ENCODE results near the gene MRPL48. TPM values are rescaled to one million over a fixed set of nuclear protein-coding genes. Genes with fewer than 3 reads are reported as not detected.

MRPL48 gene
- total RNA-seq, 1 experiment from 2014 or later = 57.7 TPM

DNA sequence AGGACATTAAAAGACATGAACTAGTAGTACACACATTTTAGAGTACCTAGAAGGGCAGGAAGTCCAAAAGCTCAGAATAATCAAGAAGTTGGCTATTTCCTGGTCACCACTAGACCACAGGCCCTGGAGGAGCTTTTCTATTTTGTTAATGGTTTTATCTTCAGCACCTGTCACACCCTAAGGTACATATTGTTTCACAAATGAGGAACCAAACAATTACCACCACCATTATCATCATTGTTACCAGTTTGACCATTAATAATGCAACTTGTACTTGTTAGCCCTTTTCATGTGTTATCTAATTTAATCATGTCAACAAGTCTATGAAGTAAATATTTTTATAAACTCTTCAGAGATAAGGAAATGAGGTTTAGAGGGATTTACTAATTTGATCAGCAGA lies 4.9 kb downstream of the MRPL48 start:
- no peaks in the 10 kb centered on the region for H3K27me3 ChIP-seq (ENCODE audit: control insufficient read depth, insufficient read depth, low read length)
- DNase-seq = no peak
- no peaks in the 10 kb centered on the region for H3K36me3 ChIP-seq (replicated peaks; ENCODE audit: control insufficient read depth, insufficient read depth, low read length)
- no peak overlapping the region for H3K4me3 ChIP-seq (ENCODE audit: insufficient read depth, low read depth, low read length)

DNA sequence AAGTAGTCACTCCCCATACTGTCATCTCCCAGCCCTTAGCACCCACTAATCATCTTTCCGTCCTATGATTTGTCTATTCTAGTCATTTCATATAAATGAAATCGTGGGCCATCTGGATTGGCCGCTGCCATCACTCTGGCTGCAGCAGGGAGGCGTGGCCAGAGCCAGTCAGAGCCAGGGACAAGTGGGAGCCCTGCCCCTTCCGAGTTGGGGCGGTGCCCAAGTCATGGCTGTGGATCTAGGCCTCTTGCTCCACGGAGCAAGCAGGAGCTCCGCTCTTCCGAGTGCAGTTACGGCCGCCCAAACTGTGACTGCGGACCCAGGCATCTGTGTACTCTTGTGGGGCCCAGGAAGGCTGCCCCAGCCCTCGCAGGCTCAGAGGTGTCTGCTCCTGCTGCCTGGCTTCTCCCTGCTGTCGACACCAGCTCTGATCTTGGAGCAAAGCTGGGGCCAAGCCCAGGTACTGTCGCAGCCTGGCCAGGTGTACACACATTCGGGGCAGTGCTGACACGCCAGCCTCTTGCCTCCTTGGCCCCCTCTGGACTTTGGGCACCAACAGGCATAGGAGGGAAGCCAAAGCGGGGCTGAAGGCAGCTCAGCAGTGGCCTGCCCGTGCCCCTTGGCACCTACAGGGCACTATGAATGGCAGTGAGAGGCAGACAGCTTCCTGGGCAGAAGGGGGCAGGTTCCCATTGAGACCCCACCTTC lies 8.4 kb downstream of the MRPL48 start:
- no peaks in the 10 kb centered on the region for H3K27me3 ChIP-seq (ENCODE audit: control insufficient read depth, insufficient read depth, low read length)
- H3K4me3 ChIP-seq (ENCODE audit: insufficient read depth, low read depth, low read length) = no peak overlapping the region
- DNase-seq = peak; percentile 69
- H3K36me3 ChIP-seq (replicated peaks; ENCODE audit: control insufficient read depth, insufficient read depth, low read length) = no peaks in the 10 kb centered on the region

DNA sequence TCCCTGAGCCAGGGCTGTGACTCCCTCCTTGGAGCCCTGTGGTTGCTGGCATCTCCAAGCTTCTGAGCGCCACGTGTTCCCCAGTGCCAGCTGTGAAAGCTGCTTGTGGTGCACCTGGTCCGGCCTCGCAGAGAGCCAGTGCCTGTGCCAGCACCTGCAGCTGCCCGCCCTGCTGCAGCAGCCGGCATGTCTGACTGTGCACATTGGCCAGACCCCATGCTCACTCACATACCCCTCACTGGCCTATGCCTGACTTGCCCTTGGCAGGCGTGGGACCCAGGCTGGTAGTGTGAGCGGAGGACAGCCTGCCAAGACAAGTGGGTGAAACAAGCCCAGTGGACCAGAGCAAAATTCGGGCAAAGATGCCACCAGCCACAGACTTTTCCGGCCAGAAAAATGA lies 9.8 kb downstream of the MRPL48 start:
- no peak overlapping the region for H3K4me3 ChIP-seq (ENCODE audit: insufficient read depth, low read depth, low read length)
- DNase-seq = no peak
- H3K27me3 ChIP-seq (ENCODE audit: control insufficient read depth, insufficient read depth, low read length) = no peaks in the 10 kb centered on the region
- H3K36me3 ChIP-seq (replicated peaks; ENCODE audit: control insufficient read depth, insufficient read depth, low read length) = no peaks in the 10 kb centered on the region

DNA sequence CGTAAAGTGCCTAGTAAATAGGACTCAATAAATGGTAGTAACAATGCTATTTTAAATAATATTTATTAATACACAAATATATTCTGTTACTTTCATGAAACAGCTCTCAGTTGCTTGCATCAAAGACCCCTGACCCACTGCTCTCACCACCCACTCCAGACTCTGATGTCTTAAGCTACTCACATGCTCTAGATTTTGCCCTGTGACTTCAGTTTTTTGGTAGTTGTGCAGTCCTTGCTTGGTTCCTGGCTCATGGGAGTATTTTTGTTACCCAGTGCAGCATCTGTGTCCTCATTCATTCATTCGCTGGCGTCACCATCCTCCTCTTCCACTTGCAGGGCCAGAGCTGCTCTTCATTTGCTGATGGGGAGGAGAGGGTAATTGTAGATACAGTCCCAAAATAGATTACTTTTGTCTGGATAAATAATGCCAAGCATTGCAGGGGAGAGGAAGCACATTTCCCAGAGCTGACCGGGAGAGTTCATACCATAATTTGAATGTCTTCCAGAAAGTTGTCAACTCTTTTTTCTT lies 12.7 kb downstream of the MRPL48 start:
- Histone ChIP-seq H3K27me3 (ENCODE audit: control insufficient read depth, insufficient read depth, low read length) (no peaks in the 10 kb centered on the region), H3K4me3 (ENCODE audit: insufficient read depth, low read depth, low read length) (no peak overlapping the region), H3K36me3 (replicated peaks; ENCODE audit: control insufficient read depth, insufficient read depth, low read length) (no peaks in the 10 kb centered on the region)
- no peak for DNase-seq

DNA sequence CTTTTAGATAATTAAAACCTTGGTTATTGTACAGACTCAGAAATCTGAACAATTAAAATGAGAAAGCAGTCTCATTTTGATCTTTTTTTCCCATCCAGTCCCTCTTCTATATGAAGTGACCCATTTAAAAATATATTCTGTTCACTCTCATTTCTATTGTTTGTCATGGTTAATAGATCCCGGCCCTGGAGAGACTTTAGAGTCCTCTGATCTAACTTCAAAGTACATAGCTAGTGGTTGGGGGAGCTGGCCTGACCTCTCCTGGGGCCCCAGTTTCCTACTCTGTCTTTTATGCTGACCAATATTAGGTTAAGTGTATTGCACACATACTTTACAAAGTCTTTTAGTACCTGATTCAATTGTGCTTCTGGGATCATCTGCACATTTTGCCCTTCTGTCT lies 13.5 kb downstream of the MRPL48 start:
- Histone ChIP-seq H3K36me3 (replicated peaks; ENCODE audit: control insufficient read depth, insufficient read depth, low read length) (no peaks in the 10 kb centered on the region), H3K27me3 (ENCODE audit: control insufficient read depth, insufficient read depth, low read length) (no peaks in the 10 kb centered on the region), H3K4me3 (ENCODE audit: insufficient read depth, low read depth, low read length) (no peak overlapping the region)
- DNase-seq = no peak

DNA sequence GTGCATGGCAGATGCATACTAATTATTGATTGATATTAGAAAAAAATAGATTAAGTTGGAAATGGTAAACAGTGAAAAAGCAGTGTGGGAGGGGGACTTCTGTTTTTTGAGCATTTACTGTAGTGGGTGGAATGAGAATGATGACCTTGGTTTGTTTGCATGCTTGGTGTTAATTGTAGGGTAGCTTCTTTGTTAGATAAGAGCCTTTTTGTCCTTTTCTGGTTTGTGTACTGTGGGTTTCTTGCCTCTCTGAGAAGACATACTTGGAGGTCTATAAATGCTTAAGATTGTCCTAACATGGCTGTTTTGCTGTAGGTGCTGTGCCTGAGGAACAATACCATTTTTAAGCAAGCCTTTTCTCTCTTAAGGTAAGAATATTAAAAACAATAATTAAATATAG lies 17.0 kb downstream of the MRPL48 start:
- no peak for DNase-seq
- no peaks in the 10 kb centered on the region for H3K36me3 ChIP-seq (replicated peaks; ENCODE audit: control insufficient read depth, insufficient read depth, low read length)
- H3K27me3 ChIP-seq (ENCODE audit: control insufficient read depth, insufficient read depth, low read length) = no peaks in the 10 kb centered on the region
- H3K4me3 ChIP-seq (ENCODE audit: insufficient read depth, low read depth, low read length) = no peak overlapping the region

DNA sequence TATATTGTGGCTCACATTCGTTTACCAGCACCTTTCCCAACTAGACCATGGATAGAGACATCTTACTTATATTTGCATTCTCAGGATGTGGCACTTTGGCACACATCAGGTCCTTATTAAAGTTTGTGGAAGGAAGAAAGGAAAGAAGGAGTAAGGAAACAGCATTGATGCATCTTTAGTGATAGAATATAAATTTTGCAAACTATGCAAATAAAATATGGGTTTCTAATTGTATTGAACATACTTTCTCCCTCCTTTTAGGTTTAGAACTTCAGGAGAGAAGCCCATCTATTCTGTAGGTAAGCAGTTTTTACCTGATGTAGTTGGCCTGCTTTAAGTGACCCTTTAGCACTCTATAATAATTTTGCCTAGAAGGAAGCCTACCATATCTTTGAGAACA lies 20.4 kb downstream of the MRPL48 start:
- DNase-seq = no peak
- Histone ChIP-seq H3K27me3 (ENCODE audit: control insufficient read depth, insufficient read depth, low read length) (no peaks in the 10 kb centered on the region), H3K4me3 (ENCODE audit: insufficient read depth, low read depth, low read length) (no peak overlapping the region), H3K36me3 (replicated peaks; ENCODE audit: control insufficient read depth, insufficient read depth, low read length) (no peaks in the 10 kb centered on the region)

DNA sequence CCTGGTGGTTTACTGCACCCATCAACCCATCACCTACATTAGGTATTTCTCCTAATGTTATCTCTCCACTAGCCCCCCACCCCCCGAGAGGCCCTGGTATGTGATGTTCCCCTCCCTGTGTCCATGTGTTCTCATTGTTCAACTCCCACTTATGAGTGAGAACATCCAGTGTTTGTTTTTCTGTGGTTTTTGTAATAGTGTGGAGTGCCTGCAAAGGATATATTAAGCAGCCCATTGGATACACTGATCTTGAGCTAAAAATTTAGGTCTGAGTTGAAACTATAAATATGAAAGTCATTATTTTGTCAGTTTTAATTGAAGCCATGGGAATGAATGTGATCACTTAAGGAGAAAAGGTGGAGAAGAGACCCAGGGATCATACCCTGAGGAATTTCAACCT lies 23.0 kb downstream of the MRPL48 start:
- Histone ChIP-seq H3K27me3 (ENCODE audit: control insufficient read depth, insufficient read depth, low read length) (no peaks in the 10 kb centered on the region), H3K4me3 (ENCODE audit: insufficient read depth, low read depth, low read length) (no peak overlapping the region)

DNA sequence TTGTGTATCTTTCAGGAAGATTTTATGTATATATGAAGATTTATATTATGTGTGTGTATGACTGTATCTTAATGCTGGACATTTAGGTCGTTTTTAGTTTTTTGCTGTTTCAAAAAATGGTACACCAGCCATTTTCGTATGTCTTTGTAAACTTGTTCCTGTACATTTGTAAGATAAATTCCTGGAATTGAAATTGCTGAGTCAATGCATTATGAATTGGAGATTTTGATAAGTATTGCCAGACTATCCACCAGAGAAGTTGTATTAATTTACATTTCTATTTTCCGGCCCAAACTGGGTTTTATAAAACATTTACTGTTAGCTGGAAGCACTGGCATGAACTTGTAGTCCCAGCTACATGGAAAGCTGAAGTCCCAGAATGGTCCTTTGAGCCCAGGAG lies 24.6 kb downstream of the MRPL48 start:
- DNase-seq = no peak
- no peaks in the 10 kb centered on the region for H3K36me3 ChIP-seq (replicated peaks; ENCODE audit: control insufficient read depth, insufficient read depth, low read length)
- H3K27me3 ChIP-seq (ENCODE audit: control insufficient read depth, insufficient read depth, low read length) = no peaks in the 10 kb centered on the region
- H3K4me3 ChIP-seq (ENCODE audit: insufficient read depth, low read depth, low read length) = no peak overlapping the region

More for the DNA sequence above, 23.0 kb downstream of the MRPL48 start:
- H3K36me3 ChIP-seq (replicated peaks; ENCODE audit: control insufficient read depth, insufficient read depth, low read length) = no peaks in the 10 kb centered on the region
- no peak for DNase-seq

DNA sequence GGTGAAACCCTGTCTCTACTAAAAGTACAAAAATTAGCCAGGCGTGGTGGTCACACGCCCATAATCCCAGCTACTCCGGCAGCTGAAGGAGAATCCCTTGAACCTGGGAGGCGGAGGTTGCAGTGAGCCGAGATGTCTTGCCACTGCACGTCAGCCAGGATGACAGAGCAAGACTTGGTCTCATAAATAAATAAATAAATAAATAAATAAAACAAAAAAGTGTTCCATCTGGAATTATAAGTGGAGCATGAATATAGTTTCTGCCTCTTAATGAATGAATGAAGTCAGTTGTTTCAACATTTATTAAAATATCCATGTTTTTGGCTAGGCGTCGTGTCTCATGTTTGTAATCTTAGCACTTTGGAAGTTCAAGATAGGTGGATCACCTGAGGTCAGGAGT lies 27.1 kb downstream of the MRPL48 start:
- H3K36me3 ChIP-seq (replicated peaks; ENCODE audit: control insufficient read depth, insufficient read depth, low read length) = no peaks in the 10 kb centered on the region
- no peak for DNase-seq
- no peak overlapping the region for H3K4me3 ChIP-seq (ENCODE audit: insufficient read depth, low read depth, low read length)
- no peaks in the 10 kb centered on the region for H3K27me3 ChIP-seq (ENCODE audit: control insufficient read depth, insufficient read depth, low read length)

DNA sequence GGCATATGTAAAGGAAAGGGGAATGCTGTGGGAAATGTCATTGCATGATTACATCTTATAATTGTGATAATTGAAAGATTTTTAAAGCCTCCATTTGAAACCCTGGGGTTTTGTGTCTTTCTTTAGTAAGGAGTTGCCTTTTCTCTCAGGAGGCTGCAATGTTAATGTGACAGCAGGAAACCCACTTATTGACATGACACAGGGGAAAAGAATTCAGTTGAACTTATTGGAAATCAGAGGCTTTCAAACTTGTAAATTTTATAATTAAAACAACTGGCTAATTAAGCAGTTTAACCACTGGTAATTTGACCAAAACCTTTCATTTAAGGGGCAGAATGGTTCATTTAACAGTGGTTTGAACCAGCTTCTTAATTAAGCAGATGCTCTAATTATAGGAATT lies 31.2 kb downstream of the MRPL48 start:
- Histone ChIP-seq H3K27me3 (ENCODE audit: control insufficient read depth, insufficient read depth, low read length) (no peaks in the 10 kb centered on the region), H3K4me3 (ENCODE audit: insufficient read depth, low read depth, low read length) (no peak overlapping the region), H3K36me3 (replicated peaks; ENCODE audit: control insufficient read depth, insufficient read depth, low read length) (no peaks in the 10 kb centered on the region)
- DNase-seq = peak; percentile 27

DNA sequence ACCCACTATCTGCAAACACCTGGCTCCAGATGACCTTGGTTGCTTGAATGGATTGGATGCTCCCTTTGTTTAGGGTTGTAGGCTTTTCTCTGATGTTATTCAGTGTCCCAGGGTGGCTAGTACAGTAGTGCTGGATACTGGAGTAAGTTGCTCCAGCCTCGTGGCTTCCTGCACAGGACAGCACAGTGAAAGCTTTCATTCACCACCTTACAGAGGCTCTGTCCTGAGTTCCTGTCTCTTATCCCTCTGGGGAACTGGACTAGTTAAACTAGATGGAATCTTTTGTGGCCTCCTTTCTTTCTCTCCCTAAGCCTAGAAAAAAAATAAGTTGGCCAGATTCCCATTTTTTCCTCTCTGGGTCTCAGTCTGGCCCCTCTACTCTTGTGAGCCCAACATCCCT lies 42.6 kb downstream of the MRPL48 start:
- Histone ChIP-seq H3K4me3 (ENCODE audit: insufficient read depth, low read depth, low read length) (no peak overlapping the region), H3K36me3 (replicated peaks; ENCODE audit: control insufficient read depth, insufficient read depth, low read length) (no peaks in the 10 kb centered on the region; the same call in 1 of the 2 replicates), H3K27me3 (ENCODE audit: control insufficient read depth, insufficient read depth, low read length) (no peaks in the 10 kb centered on the region)
- no peak for DNase-seq

DNA sequence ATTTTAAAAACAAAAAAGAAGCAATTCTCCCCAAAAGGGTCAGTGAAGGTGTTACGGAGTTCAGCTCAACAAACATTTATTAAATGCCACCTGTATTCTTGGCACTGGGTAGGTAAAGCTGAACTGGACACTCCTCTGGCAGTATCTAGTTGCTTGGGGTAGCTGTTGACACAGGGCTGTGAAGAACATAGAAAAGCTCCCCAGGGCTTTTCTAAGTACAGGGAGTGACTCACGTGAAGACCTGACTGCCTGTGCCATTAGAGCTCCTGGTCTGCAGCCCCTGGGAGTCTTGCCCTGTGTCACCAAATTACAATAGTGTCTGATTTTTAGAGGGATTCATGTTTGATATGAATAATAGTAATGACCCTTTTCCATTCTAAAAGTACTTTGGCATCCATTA lies 45.4 kb downstream of the MRPL48 start:
- no peak for DNase-seq
- Histone ChIP-seq H3K4me3 (ENCODE audit: insufficient read depth, low read depth, low read length) (no peak overlapping the region), H3K27me3 (ENCODE audit: control insufficient read depth, insufficient read depth, low read length) (no peaks in the 10 kb centered on the region), H3K36me3 (replicated peaks; ENCODE audit: control insufficient read depth, insufficient read depth, low read length) (no peaks in the 10 kb centered on the region; the same call in 1 of the 2 replicates)

DNA sequence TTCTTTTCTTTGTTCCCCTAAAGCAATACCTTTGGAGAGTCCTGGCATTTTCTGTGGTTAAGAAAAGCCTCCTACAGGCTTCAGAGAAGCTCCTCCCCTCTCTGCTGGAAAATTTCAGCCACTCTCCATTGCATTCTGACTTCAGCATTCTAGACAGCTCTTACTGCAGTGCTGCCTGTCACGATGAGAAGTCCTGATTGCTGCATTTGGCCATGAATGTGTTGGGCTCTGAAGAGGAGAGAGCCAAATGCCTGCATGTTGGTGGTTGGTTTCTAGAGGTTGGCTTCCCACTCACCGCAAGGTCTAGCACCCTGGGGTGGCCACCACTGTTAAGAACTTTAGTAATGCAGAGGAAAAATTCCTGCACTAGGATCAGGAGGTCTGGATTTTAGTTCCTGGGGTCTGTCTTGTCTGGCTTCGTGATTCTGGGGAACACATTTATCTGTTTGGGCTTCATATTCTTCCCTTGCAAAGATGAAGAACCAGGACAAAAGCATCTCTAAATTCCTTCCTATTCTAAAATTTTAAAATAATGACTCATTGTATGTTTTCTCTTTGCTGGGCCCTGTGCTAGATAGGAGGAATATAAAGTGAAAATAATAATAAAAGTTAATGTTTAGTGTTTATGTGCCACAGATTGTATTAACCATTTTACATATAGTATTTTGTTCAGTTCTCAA lies 50.9 kb downstream of the MRPL48 start:
- Histone ChIP-seq H3K36me3 (replicated peaks; ENCODE audit: control insufficient read depth, insufficient read depth, low read length) (no peaks in the 10 kb centered on the region), H3K27me3 (ENCODE audit: control insufficient read depth, insufficient read depth, low read length) (no peaks in the 10 kb centered on the region), H3K4me3 (ENCODE audit: insufficient read depth, low read depth, low read length) (no peak overlapping the region)
- DNase-seq = peak; percentile 33

DNA sequence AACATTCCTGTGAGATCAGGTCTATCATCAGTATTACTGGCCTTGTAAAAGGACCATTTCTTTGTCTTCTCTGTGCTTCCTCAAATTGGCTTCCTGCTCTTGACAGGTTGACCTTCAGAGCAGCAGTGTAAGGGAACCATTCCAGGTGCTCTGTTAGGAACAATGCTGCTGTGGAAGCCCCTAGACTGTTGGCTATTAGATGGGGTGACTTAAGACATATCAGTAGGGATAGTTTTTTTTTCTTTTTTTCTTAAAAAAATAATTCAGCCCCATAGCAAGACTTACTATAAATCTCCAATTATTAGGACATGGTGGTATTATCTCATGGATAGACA lies 51.4 kb downstream of the MRPL48 start:
- Histone ChIP-seq H3K36me3 (replicated peaks; ENCODE audit: control insufficient read depth, insufficient read depth, low read length) (no peaks in the 10 kb centered on the region), H3K27me3 (ENCODE audit: control insufficient read depth, insufficient read depth, low read length) (no peaks in the 10 kb centered on the region), H3K4me3 (ENCODE audit: insufficient read depth, low read depth, low read length) (no peak overlapping the region)
- DNase-seq = no peak

Data from H7 (cell line).